WERI-Rb-1 (cell line): Measurements from ENCODE around the gene TMEM14C.
A peak's percentile ranks its signal among the peaks of the same experiment; 100 is the strongest.
"Not testable (repeated sequence)": the region's sequence is repeated elsewhere in the genome, so short reads cannot be mapped to it uniquely, and the experiment has no call there.

Experiments used
- DNase-seq: peaks from one replicate; pipeline ENCODE4 v3.0.0-alpha.2; 2020
- H3K27ac ChIP-seq: fragments of 250-450 bp; sonication (Bioruptor Pico); 2 replicates; pipeline ENCODE4 v1.5.1; 2020; ENCODE audit warnings: mild to moderate bottlenecking, moderate library complexity
- H3K27me3 ChIP-seq: fragments of 250-450 bp; sonication (Bioruptor Pico); 2 replicates; pipeline ENCODE4 v1.5.1; 2021; ENCODE audit warnings: mild to moderate bottlenecking, low read depth, moderate library complexity; ENCODE audit not compliant: insufficient read depth, severe bottlenecking
- H3K36me3 ChIP-seq: fragments of 250-450 bp; sonication (Bioruptor Pico); 2 replicates; pipeline ENCODE4 v1.5.1; 2020; ENCODE audit warnings: mild to moderate bottlenecking, moderate library complexity
- H3K4me3 ChIP-seq: 2 replicates; pipeline ENCODE4 v1.5.1; 2011; ENCODE audit warnings: low read depth, mild to moderate bottlenecking, control low read depth, low read length
- H3K9me3 ChIP-seq: fragments of 250-450 bp; sonication (Bioruptor Pico); 2 replicates; pipeline ENCODE4 v1.5.1; 2021; ENCODE audit warnings: mild to moderate bottlenecking, moderate library complexity; ENCODE audit not compliant: severe bottlenecking
- CTCF ChIP-seq: IDR thresholded peaks from 2 replicates; pipeline ENCODE4 v1.5.1; 2011; ENCODE audit warnings: low read depth, mild to moderate bottlenecking, control low read depth, inconsistent platforms, low read length

Gene TMEM14C

GRCh38 chr6:10736731-10737130, 13.9 kb downstream of the TMEM14C start:
- no peak for DNase-seq
- no peak overlapping the region for H3K4me3 ChIP-seq
- no peak for TF ChIP-seq CTCF
- peaks cover 3% of the 10 kb centered on the region for H3K9me3 ChIP-seq
- H3K27ac ChIP-seq: no peak overlapping the region
- H3K27me3 ChIP-seq: no peaks in the 10 kb centered on the region
- peaks cover 21% of the 10 kb centered on the region for H3K36me3 ChIP-seq

GRCh38 chr6:10740061-10740460, 17.2 kb downstream of the TMEM14C start:
- no peak for TF ChIP-seq CTCF
- Histone ChIP-seq H3K27ac (no peak overlapping the region), H3K4me3 (no peak overlapping the region), H3K36me3 (no peaks in the 10 kb centered on the region), H3K27me3 (no peaks in the 10 kb centered on the region), H3K9me3 (peaks cover 5% of the 10 kb centered on the region)
- DNase-seq: peak; percentile 5

GRCh38 chr6:10741643-10742042, 18.8 kb downstream of the TMEM14C start:
- not testable (repeated sequence) for DNase-seq, H3K9me3 ChIP-seq, H3K4me3 ChIP-seq, H3K27ac ChIP-seq, H3K36me3 ChIP-seq, H3K27me3 ChIP-seq

- DNase-seq: no peak
- Histone ChIP-seq H3K4me3 (no peak overlapping the region), H3K27ac (no peak overlapping the region), H3K27me3 (no peaks in the 10 kb centered on the region), H3K9me3 (peaks cover 5% of the 10 kb centered on the region), H3K36me3 (no peaks in the 10 kb centered on the region)
- no peak for TF ChIP-seq CTCF
Measured at GRCh38 chr6:10742251-10742650, 19.4 kb downstream of the TMEM14C start.

GRCh38 chr6:10743515-10743914, 20.6 kb downstream of the TMEM14C start:
- Histone ChIP-seq H3K36me3 (peaks cover under 1% of the 10 kb centered on the region; the same call in 1 of the 2 replicates), H3K4me3 (no peak overlapping the region), H3K27me3 (no peaks in the 10 kb centered on the region), H3K27ac (no peak overlapping the region), H3K9me3 (peaks cover 5% of the 10 kb centered on the region)
- no peak for DNase-seq
- TF ChIP-seq CTCF: no peak

GRCh38 chr6:10745116-10745515, 22.2 kb downstream of the TMEM14C start:
- Histone ChIP-seq H3K36me3 (peaks cover 16% of the 10 kb centered on the region), H3K9me3 (peaks cover 5% of the 10 kb centered on the region), H3K27ac (no peak overlapping the region), H3K27me3 (no peaks in the 10 kb centered on the region), H3K4me3 (no peak overlapping the region)
- no peak for DNase-seq
- no peak for TF ChIP-seq CTCF
